Ovary (tissue), 3 donors: ENCODE data around the gene SULT2B1.
"Not testable (repeated sequence)": the region's sequence is repeated elsewhere in the genome, so short reads cannot be mapped to it uniquely, and the experiment has no call there.

Experiments used
- POLR2A ChIP-seq: fragments of 450-650 bp; IDR thresholded peaks from one replicate; pipeline ENCODE4 v1.6.1; 2017; ENCODE audit warnings: antibody characterized with exemption, mild to moderate bottlenecking, moderate library complexity
- TF ChIP-seq, protein P1 (sequence below), 3 donors: fragments of 450-650 bp in 2 of 3; fragments of 200-600 bp in 1 of 3; IDR thresholded peaks; one replicate each; pipeline versions ENCODE4 v1.5.1 to v1.8.0; 2016 to 2022; ENCODE audit warnings: antibody characterized with exemption in 3 of 3, mild to moderate bottlenecking in 1 of 3
- donor health status: DM: no; HTN: no; CAD: no.

DNA sequence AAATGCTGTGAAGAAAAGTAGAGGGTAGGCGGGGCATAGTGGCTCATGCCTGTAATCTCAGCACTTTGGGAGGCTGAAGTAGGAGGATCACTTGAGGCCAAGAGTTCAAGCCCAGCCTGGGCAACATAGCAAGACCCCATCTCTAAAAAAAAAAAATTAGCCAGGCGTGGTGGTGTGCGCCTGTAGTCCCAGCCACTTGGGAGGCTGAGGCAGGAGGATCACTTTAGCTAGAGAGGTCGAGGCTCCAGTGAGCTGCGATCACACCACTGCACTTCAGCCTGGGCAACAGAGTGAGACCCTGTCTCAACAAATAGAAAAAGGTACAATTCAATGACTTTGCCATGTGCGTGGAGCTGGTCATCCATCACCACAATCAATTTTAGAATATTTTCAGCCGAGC is 25.9 kb downstream of the SULT2B1 start:
- TF ChIP-seq, protein P1, sequence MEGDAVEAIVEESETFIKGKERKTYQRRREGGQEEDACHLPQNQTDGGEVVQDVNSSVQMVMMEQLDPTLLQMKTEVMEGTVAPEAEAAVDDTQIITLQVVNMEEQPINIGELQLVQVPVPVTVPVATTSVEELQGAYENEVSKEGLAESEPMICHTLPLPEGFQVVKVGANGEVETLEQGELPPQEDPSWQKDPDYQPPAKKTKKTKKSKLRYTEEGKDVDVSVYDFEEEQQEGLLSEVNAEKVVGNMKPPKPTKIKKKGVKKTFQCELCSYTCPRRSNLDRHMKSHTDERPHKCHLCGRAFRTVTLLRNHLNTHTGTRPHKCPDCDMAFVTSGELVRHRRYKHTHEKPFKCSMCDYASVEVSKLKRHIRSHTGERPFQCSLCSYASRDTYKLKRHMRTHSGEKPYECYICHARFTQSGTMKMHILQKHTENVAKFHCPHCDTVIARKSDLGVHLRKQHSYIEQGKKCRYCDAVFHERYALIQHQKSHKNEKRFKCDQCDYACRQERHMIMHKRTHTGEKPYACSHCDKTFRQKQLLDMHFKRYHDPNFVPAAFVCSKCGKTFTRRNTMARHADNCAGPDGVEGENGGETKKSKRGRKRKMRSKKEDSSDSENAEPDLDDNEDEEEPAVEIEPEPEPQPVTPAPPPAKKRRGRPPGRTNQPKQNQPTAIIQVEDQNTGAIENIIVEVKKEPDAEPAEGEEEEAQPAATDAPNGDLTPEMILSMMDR (IDR thresholded peaks at IDR 0.05) = not testable (repeated sequence)
- not testable (repeated sequence) for TF ChIP-seq POLR2A
